Measurements from ENCODE around the gene PRDM15. TPM values are rescaled to one million over a fixed set of nuclear protein-coding genes. Genes with fewer than 3 reads are reported as not detected.

The PRDM15 gene
- total RNA-seq, 1 donor from 2014 or later = 10.2 TPM

DNA sequence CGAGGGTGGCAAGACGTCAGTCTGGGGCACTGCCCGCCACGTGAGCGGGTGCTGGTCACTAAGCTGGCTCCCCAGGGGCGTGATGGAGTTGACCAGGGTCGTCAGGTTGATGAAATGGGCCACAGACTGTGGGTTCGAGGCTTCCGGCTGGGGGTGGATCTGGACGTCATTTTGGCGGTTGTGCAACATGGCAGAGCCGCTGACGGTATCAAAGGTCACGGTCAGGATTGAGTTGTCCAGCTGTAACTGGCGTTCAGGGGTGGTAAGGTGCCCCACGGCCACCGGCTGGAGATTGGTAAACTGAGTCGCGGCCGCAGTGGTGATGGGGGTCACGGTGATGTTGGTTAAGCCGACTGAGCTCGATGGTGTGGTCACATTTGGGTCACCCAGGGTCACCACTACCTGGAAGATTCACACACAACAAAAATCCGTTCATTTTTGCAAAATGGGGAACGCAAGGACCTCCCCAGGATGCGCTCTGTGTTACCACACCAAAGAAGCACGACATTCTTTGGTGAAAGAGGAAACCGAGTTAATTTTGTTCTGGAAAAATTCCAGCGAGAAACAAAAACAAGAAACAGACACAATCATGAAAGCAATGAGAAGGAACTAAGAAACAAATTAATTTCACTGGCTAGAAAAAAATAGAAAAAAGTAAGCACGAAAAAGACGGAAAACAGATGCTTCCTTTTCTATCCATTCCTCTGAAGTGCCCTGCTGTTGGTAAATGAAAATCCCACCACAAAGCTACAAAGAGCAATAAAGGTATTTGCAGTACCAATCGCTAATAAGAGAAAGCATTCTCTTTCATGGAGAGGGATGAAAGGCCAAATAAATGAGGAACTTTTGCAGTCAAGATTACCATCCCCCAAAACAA, 77.6 kb downstream of the PRDM15 start:
- no peak for DNase-seq
- no peak overlapping the region for H3K27ac Mint-ChIP-seq (ENCODE audit: unreplicated experiment)
- no peak overlapping the region for H3K4me3 Mint-ChIP-seq (ENCODE audit: unreplicated experiment)
- H3K27me3 Mint-ChIP-seq (ENCODE audit: unreplicated experiment) = no peaks in the 10 kb centered on the region
- peaks cover 8% of the 10 kb centered on the region for H3K4me1 Mint-ChIP-seq (ENCODE audit: low read depth, unreplicated experiment)
- no peak for TF ChIP-seq CTCF (IDR thresholded peaks at IDR 0.05; ENCODE audit: partially characterized antibody, unreplicated experiment)
- H3K36me3 Mint-ChIP-seq (ENCODE audit: unreplicated experiment) = peaks cover under 1% of the 10 kb centered on the region
- no peaks in the 10 kb centered on the region for H3K9me3 Mint-ChIP-seq (ENCODE audit: unreplicated experiment)

DNA sequence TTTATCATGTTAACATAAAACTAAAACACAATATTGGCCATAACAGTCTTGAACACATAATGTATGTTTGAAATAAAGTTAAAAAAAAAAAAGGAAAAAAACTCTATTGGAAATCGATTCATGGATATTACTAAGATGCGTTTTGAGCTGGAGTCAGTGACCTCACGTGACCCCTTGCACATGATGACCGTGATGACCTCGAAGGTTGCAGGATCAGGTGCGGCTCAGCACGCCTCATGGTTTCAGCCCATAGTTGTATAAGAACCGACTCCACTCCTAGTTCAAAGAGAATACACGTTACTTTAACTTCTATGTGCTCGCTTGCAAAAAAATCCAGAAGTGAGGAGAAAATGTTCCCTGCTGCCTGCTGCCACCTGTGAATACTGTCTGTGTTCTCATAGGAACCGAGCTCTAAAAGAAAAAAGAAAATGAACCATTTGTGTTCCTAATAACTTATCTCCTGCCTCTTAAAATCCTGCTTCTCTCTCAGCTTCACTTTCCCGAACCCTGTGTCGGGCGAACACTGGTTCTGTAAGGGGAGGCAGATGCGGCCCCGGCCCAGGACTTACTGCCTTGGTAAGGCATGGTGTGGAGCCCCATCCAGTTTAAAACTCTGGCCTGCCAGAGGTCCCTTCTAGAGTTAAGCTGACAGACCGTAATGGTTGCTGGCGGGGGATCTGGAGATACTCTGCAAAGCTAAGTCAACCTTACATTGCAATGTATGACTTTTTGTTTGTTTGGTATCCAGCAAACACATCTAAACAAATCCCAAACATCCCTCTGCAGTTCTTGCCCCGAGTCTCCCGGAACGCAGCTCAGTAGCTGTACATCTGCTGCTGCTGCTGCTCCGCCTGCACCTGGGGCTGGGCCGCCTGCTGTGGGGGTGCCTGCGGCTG, 78.5 kb downstream of the PRDM15 start:
- no peak overlapping the region for H3K27ac Mint-ChIP-seq (ENCODE audit: unreplicated experiment)
- no peaks in the 10 kb centered on the region for H3K36me3 Mint-ChIP-seq (ENCODE audit: unreplicated experiment)
- DNase-seq = no peak
- no peaks in the 10 kb centered on the region for H3K27me3 Mint-ChIP-seq (ENCODE audit: unreplicated experiment)
- H3K9me3 Mint-ChIP-seq (ENCODE audit: unreplicated experiment) = no peaks in the 10 kb centered on the region
- no peak for TF ChIP-seq CTCF (IDR thresholded peaks at IDR 0.05; ENCODE audit: partially characterized antibody, unreplicated experiment)
- peaks cover 8% of the 10 kb centered on the region for H3K4me1 Mint-ChIP-seq (ENCODE audit: low read depth, unreplicated experiment)
- H3K4me3 Mint-ChIP-seq (ENCODE audit: unreplicated experiment) = peak overlapping the region; percentile 12

- Mint-ChIP-seq H3K27me3 (ENCODE audit: unreplicated experiment) (no peaks in the 10 kb centered on the region), H3K4me3 (ENCODE audit: unreplicated experiment) (no peak overlapping the region), H3K36me3 (ENCODE audit: unreplicated experiment) (no peaks in the 10 kb centered on the region), H3K4me1 (ENCODE audit: low read depth, unreplicated experiment) (peaks cover 8% of the 10 kb centered on the region), H3K9me3 (ENCODE audit: unreplicated experiment) (peaks cover 3% of the 10 kb centered on the region), H3K27ac (ENCODE audit: unreplicated experiment) (no peak overlapping the region)
- no peak for TF ChIP-seq CTCF (IDR thresholded peaks at IDR 0.05; ENCODE audit: partially characterized antibody, unreplicated experiment)
- DNase-seq = no peak
Measured at GRCh38 chr21:41799763-41800162, 79.4 kb downstream of the PRDM15 start.

GRCh38 chr21:41798326-41798725, 80.8 kb downstream of the PRDM15 start:
- peaks cover 11% of the 10 kb centered on the region for H3K36me3 Mint-ChIP-seq (ENCODE audit: unreplicated experiment)
- DNase-seq = no peak
- no peak overlapping the region for H3K27ac Mint-ChIP-seq (ENCODE audit: unreplicated experiment)
- H3K4me3 Mint-ChIP-seq (ENCODE audit: unreplicated experiment) = no peak overlapping the region
- H3K4me1 Mint-ChIP-seq (ENCODE audit: low read depth, unreplicated experiment) = peaks cover 8% of the 10 kb centered on the region
- TF ChIP-seq CTCF (IDR thresholded peaks at IDR 0.05; ENCODE audit: partially characterized antibody, unreplicated experiment) = no peak
- H3K27me3 Mint-ChIP-seq (ENCODE audit: unreplicated experiment) = no peaks in the 10 kb centered on the region
- peaks cover 5% of the 10 kb centered on the region for H3K9me3 Mint-ChIP-seq (ENCODE audit: unreplicated experiment)
